PC-3 (cell line): ENCODE data around the gene FAM83E. TPM values are rescaled to one million over a fixed set of nuclear protein-coding genes. Genes with fewer than 3 reads are reported as not detected.

Source experiments
- ATAC-seq: fragments of 200-7000 bp; cut with Tn5 transposase; 2 replicates; pipeline ENCODE4 v1.9.1; 2020; ENCODE audit warnings: mild to moderate bottlenecking, moderate library complexity
- BruUV-seq: library from RNA; stranded (reverse); fragments of 400-500 nt; replicated peaks from 2 replicates; lab custom pipeline; 2021; lab: Mats Ljungman, UMichigan
- CTCF ChIA-PET: fragments of 300-600 bp; sonication (Branson Sonifier 250); formaldehyde crosslinking; loops from one replicate; lab custom pipeline; 2022; ENCODE audit warnings: antibody characterized with exemption; lab: Charles Lee
- POLR2A ChIA-PET: fragments of 300-600 bp; sonication (Branson Sonifier 250); formaldehyde crosslinking; loops from one replicate; lab custom pipeline; 2022; ENCODE audit warnings: antibody characterized with exemption; ENCODE audit not compliant: unreplicated experiment; lab: Charles Lee
- DNase-seq: peaks from one replicate; pipeline ENCODE4 v3.0.0-alpha.2; 2015
- H2AFZ ChIP-seq: fragments of 300-600 bp; sonication (generic); 2 replicates; pipeline ENCODE4 v1.6.0; 2016; ENCODE audit warnings: antibody characterized with exemption, low read length
- H3F3A ChIP-seq: fragments of 300-600 bp; sonication (generic); one replicate; pipeline ENCODE4 v1.6.0; 2017; ENCODE audit warnings: antibody characterized with exemption, low read length, control low read depth, mild to moderate bottlenecking; ENCODE audit not compliant: unreplicated experiment
- H3K27ac ChIP-seq: fragments of 300-600 bp; sonication (generic); 2 replicates; pipeline ENCODE4 v1.5.1; 2016; ENCODE audit warnings: mild to moderate bottlenecking, low read length
- H3K27me3 ChIP-seq: fragments of 300-600 bp; sonication (generic); 2 replicates; pipeline ENCODE4 v1.6.1; 2016; ENCODE audit warnings: low read length, mixed read lengths
- H3K36me3 ChIP-seq: fragments of 300-600 bp; sonication (generic); 2 replicates; pipeline ENCODE4 v1.6.1; 2016; ENCODE audit warnings: low read depth, mixed run types, low read length, mixed read lengths
- H3K4me1 ChIP-seq: fragments of 300-600 bp; sonication (generic); 2 replicates; pipeline ENCODE4 v1.5.1; 2016; ENCODE audit warnings: low read length; ENCODE audit not compliant: insufficient read depth
- H3K4me2 ChIP-seq: fragments of 300-600 bp; sonication (generic); 2 replicates; pipeline ENCODE4 v1.6.0; 2016; ENCODE audit warnings: low read length
- H3K4me3 ChIP-seq: fragments of 300-600 bp; sonication (generic); 2 replicates; pipeline ENCODE4 v1.5.1; 2016; ENCODE audit warnings: mild to moderate bottlenecking, low read length, mixed read lengths
- H3K79me2 ChIP-seq: fragments of 300-600 bp; sonication (generic); 2 replicates; pipeline ENCODE4 v1.6.1; 2017; ENCODE audit warnings: low read length, mixed read lengths
- H3K9ac ChIP-seq: fragments of 300-600 bp; sonication (generic); 2 replicates; pipeline ENCODE4 v1.6.0; 2016; ENCODE audit warnings: mild to moderate bottlenecking, low read length
- H3K9me2 ChIP-seq: fragments of 300-600 bp; sonication (generic); replicated peaks from 2 replicates; pipeline ENCODE4 v1.6.1; 2016; ENCODE audit warnings: mixed run types, low read length, mixed read lengths
- H3K9me3 ChIP-seq: fragments of 300-600 bp; sonication (generic); 2 replicates; pipeline ENCODE4 v1.6.1; 2016; ENCODE audit warnings: low read length, mixed read lengths
- H4K20me1 ChIP-seq: fragments of 300-600 bp; sonication (generic); 2 replicates; pipeline ENCODE4 v1.6.1; 2016; ENCODE audit warnings: low read length, mixed read lengths
- CTCF ChIP-seq: fragments of 300-600 bp; sonication (generic); conservative IDR thresholded peaks from 2 replicates; pipeline ENCODE4 v1.5.1; 2017; ENCODE audit warnings: antibody characterized with exemption, low read depth, mild to moderate bottlenecking, low read length
- EZH2 ChIP-seq: fragments of 300-600 bp; sonication (generic); IDR thresholded peaks from one replicate; pipeline ENCODE4 v1.6.1; 2017; ENCODE audit warnings: antibody characterized with exemption, mild to moderate bottlenecking, low read length; ENCODE audit not compliant: unreplicated experiment
- EZH2phosphoT487 ChIP-seq: fragments of 300-600 bp; sonication (generic); IDR thresholded peaks from 2 replicates; pipeline ENCODE4 v1.6.1; 2018; ENCODE audit warnings: mild to moderate bottlenecking, antibody characterized with exemption, low read length, borderline replicate concordance
- intact Hi-C: fragments of 100-400 bp; cut with micrococcal nuclease; formaldehyde crosslinking; loops from 2 replicates; pipeline ENCODE4 v1.9.0; 2023
- total RNA-seq: library from RNA; depleted of rRNA; stranded (reverse); fragments of >200 nt; gene quantifications from 2 replicates; pipeline ENCODE4 v1.2.3, GENCODE V29; 2014

Gene FAM83E
- total RNA-seq, 1 experiment from 2014 or later = 4.6 TPM

GRCh38 chr19:48644839-48645619 lies 30.2 kb upstream of the FAM83E start:
- ATAC-seq (peak; percentile 59), DNase-seq (peak; percentile 63)
- H3K27me3 ChIP-seq = no peaks in the 10 kb centered on the region
- H2AFZ ChIP-seq = peak overlapping the region; percentile 96
- peak overlapping the region; percentile 92 for H3K4me2 ChIP-seq
- no peaks in the 10 kb centered on the region for H3K9me2 ChIP-seq
- H3K4me3 ChIP-seq = peak overlapping the region; percentile 70
- H3K36me3 ChIP-seq = no peaks in the 10 kb centered on the region
- no peak overlapping the region for H3K27ac ChIP-seq
- intact Hi-C loops = no loop called here
- POLR2A ChIA-PET = interaction anchor here (0.6 kb wide), 2 partner anchors 26 to 69 kb away, joined by 3 read pairs; partner anchors contain the start of genes RPL18 and SPHK2
- H3K4me1 ChIP-seq = peaks cover 6% of the 10 kb centered on the region; the same call in 1 of the 2 replicates
- H3F3A ChIP-seq = no peaks in the 10 kb centered on the region
- no peaks in the 10 kb centered on the region for H3K79me2 ChIP-seq
- H3K9me3 ChIP-seq = no peaks in the 10 kb centered on the region
- no peaks in the 10 kb centered on the region for H4K20me1 ChIP-seq
- no TSS peak for BruUV-seq
- no peak for TF ChIP-seq EZH2phosphoT487
- no peak for TF ChIP-seq EZH2
- TF ChIP-seq CTCF = no peak
- CTCF ChIA-PET = interaction anchor here (0.7 to 1.4 kb wide), 4 partner anchors 12 to 140 kb away, joined by 3 to 8 read pairs (median 6); no protein-coding TSS in a partner anchor
- H3K9ac ChIP-seq = no peak overlapping the region

GRCh38 chr19:48644355-48644754 lies 29.5 kb upstream of the FAM83E start:
- H3K9ac ChIP-seq = no peak overlapping the region
- H3K4me2 ChIP-seq = no peak overlapping the region
- H3K4me3 ChIP-seq = no peak overlapping the region
- ATAC-seq = no peak
- no peaks in the 10 kb centered on the region for H3K36me3 ChIP-seq
- BruUV-seq = no TSS peak
- no peak for DNase-seq
- peaks cover 6% of the 10 kb centered on the region; the same call in 1 of the 2 replicates for H3K4me1 ChIP-seq
- ChIA-PET POLR2A (interaction anchor here (0.6 kb wide), 1 partner anchor 25 kb away, joined by 3 read pairs; the partner anchor contains the start of genes RPL18 and SPHK2), CTCF (no interaction called here)
- H4K20me1 ChIP-seq = no peaks in the 10 kb centered on the region
- intact Hi-C loops = no loop called here
- no peaks in the 10 kb centered on the region for H3K27me3 ChIP-seq
- no peak overlapping the region for H3K27ac ChIP-seq
- H3K9me3 ChIP-seq = no peaks in the 10 kb centered on the region
- no peaks in the 10 kb centered on the region for H3K79me2 ChIP-seq
- H2AFZ ChIP-seq = no peak overlapping the region
- TF ChIP-seq EZH2phosphoT487 (no peak), EZH2 (no peak), CTCF (no peak)
- no peaks in the 10 kb centered on the region for H3K9me2 ChIP-seq
- no peaks in the 10 kb centered on the region for H3F3A ChIP-seq

- Histone ChIP-seq H3K36me3 (no peaks in the 10 kb centered on the region), H3K9ac (no peak overlapping the region), H4K20me1 (no peaks in the 10 kb centered on the region), H3F3A (no peaks in the 10 kb centered on the region), H2AFZ (no peak overlapping the region), H3K27ac (no peak overlapping the region), H3K4me2 (no peak overlapping the region), H3K4me1 (peaks cover 8% of the 10 kb centered on the region; the same call in 1 of the 2 replicates), H3K79me2 (no peaks in the 10 kb centered on the region), H3K9me3 (no peaks in the 10 kb centered on the region), H3K9me2 (no peaks in the 10 kb centered on the region), H3K4me3 (no peak overlapping the region), H3K27me3 (no peaks in the 10 kb centered on the region)
- ChIA-PET CTCF (no interaction called here), POLR2A (no interaction called here)
- BruUV-seq = no TSS peak
- intact Hi-C loops = no loop called here
- no peak for DNase-seq
- ATAC-seq = no peak
- no peak for TF ChIP-seq EZH2
- no peak for TF ChIP-seq EZH2phosphoT487
- TF ChIP-seq CTCF = no peak
These were observed 28.0 kb upstream of the FAM83E start for GRCh38 chr19:48642862-48643261.
